ENCODE measurements around the gene OR10P1. TPM values are rescaled to one million over a fixed set of nuclear protein-coding genes. Genes with fewer than 3 reads are reported as not detected.

OR10P1 gene
- total RNA-seq, 1 donor from 2014 or later: not detected

GRCh38 chr12:55675666-55676065, 39.0 kb downstream of the OR10P1 start:
- Mint-ChIP-seq H3K4me1 (peaks cover 1% of the 10 kb centered on the region), H3K27ac (peak overlapping the region; percentile 84), H3K36me3 (no peaks in the 10 kb centered on the region), H3K9me3 (no peaks in the 10 kb centered on the region), H3K4me3 (no peak overlapping the region), H3K27me3 (ENCODE audit: insufficient read depth, low read depth) (no peaks in the 10 kb centered on the region)
- no peak overlapping the region for H3K27ac ChIP-seq
- TF ChIP-seq EZH2 (IDR thresholded peaks at IDR 0.05) (no peak), EZH2phosphoT487 (IDR thresholded peaks at IDR 0.05) (no peak), CTCF (IDR thresholded peaks at IDR 0.05) (no peak)
- H3K4me1 ChIP-seq: no peaks in the 10 kb centered on the region
- H3K36me3 ChIP-seq: no peaks in the 10 kb centered on the region
- H3K4me3 ChIP-seq: no peak overlapping the region
- no peak overlapping the region for H3K4me2 ChIP-seq
- no peaks in the 10 kb centered on the region for H3K79me2 ChIP-seq (ENCODE audit: low read depth)
- DNase-seq (ENCODE audit: low spot score): no peak
- H3K9me3 ChIP-seq (ENCODE audit: low read depth): no peaks in the 10 kb centered on the region
- H3K9ac ChIP-seq: no peak overlapping the region
- H2AFZ ChIP-seq (replicated peaks): no peak overlapping the region
- H4K20me1 ChIP-seq (ENCODE audit: low read depth): no peaks in the 10 kb centered on the region
- H3K27me3 ChIP-seq: no peaks in the 10 kb centered on the region
- no peaks in the 10 kb centered on the region for H3F3A ChIP-seq (ENCODE audit: low read depth)

- Histone ChIP-seq H3F3A (ENCODE audit: low read depth) (peaks cover 2% of the 10 kb centered on the region), H4K20me1 (ENCODE audit: low read depth) (no peaks in the 10 kb centered on the region), H3K27ac (no peak overlapping the region), H3K9ac (no peak overlapping the region), H3K4me1 (peaks cover 4% of the 10 kb centered on the region), H3K4me2 (no peak overlapping the region), H3K9me3 (ENCODE audit: low read depth) (no peaks in the 10 kb centered on the region), H2AFZ (replicated peaks) (no peak overlapping the region), H3K36me3 (no peaks in the 10 kb centered on the region), H3K27me3 (no peaks in the 10 kb centered on the region), H3K4me3 (no peak overlapping the region), H3K79me2 (ENCODE audit: low read depth) (no peaks in the 10 kb centered on the region)
- H3K27me3 Mint-ChIP-seq (ENCODE audit: insufficient read depth, low read depth): no peaks in the 10 kb centered on the region
- H3K4me3 Mint-ChIP-seq: no peak overlapping the region
- no peaks in the 10 kb centered on the region for H3K9me3 Mint-ChIP-seq
- TF ChIP-seq EZH2 (IDR thresholded peaks at IDR 0.05) (no peak), EZH2phosphoT487 (IDR thresholded peaks at IDR 0.05) (no peak), CTCF (IDR thresholded peaks at IDR 0.05) (no peak)
- no peak overlapping the region for H3K27ac Mint-ChIP-seq
- H3K4me1 Mint-ChIP-seq: peaks cover 11% of the 10 kb centered on the region
- no peaks in the 10 kb centered on the region for H3K36me3 Mint-ChIP-seq
- no peak for DNase-seq (ENCODE audit: low spot score)
Measured at GRCh38 chr12:55676707-55677106, 40.0 kb downstream of the OR10P1 start.

GRCh38 chr12:55679691-55680090, 43.0 kb downstream of the OR10P1 start:
- Histone ChIP-seq H3K9me3 (ENCODE audit: low read depth) (no peaks in the 10 kb centered on the region), H3K4me3 (no peak overlapping the region), H3K9ac (no peak overlapping the region), H3K4me1 (peaks cover 7% of the 10 kb centered on the region), H4K20me1 (ENCODE audit: low read depth) (no peaks in the 10 kb centered on the region), H3K79me2 (ENCODE audit: low read depth) (no peaks in the 10 kb centered on the region), H3K36me3 (no peaks in the 10 kb centered on the region), H3K27me3 (no peaks in the 10 kb centered on the region), H3K27ac (no peak overlapping the region), H2AFZ (replicated peaks) (no peak overlapping the region), H3F3A (ENCODE audit: low read depth) (peaks cover 3% of the 10 kb centered on the region), H3K4me2 (no peak overlapping the region)
- no peaks in the 10 kb centered on the region for H3K27me3 Mint-ChIP-seq (ENCODE audit: insufficient read depth, low read depth)
- H3K36me3 Mint-ChIP-seq: no peaks in the 10 kb centered on the region
- TF ChIP-seq EZH2phosphoT487 (IDR thresholded peaks at IDR 0.05) (no peak), CTCF (IDR thresholded peaks at IDR 0.05) (no peak), EZH2 (IDR thresholded peaks at IDR 0.05) (no peak)
- H3K4me1 Mint-ChIP-seq: peaks cover 13% of the 10 kb centered on the region
- no peak overlapping the region for H3K27ac Mint-ChIP-seq
- no peak overlapping the region for H3K4me3 Mint-ChIP-seq
- H3K9me3 Mint-ChIP-seq: no peaks in the 10 kb centered on the region
- no peak for DNase-seq (ENCODE audit: low spot score)
